Neural cell (in vitro differentiated cells): Measurements from ENCODE around the gene PMEPA1. TPM values are rescaled to one million over a fixed set of nuclear protein-coding genes. Genes with fewer than 3 reads are reported as not detected.

ENCODE experiments used
- H2AFZ ChIP-seq: fragments of 200-600, 300-800 bp; sonication (generic), shearing (Covaris generic); 2 replicates; pipeline ENCODE4 v1.6.0; 2014; ENCODE audit warnings: low read depth, mild to moderate bottlenecking, antibody characterized with exemption, low read length, moderate library complexity
- H3F3A ChIP-seq: fragments of 200-600 bp; shearing (Covaris generic); 2 replicates; pipeline ENCODE4 v1.6.1; 2016; ENCODE audit warnings: mild to moderate bottlenecking, moderate library complexity, mixed read lengths, antibody characterized with exemption, low read length; ENCODE audit not compliant: insufficient read depth, poor library complexity, severe bottlenecking
- H3K27ac ChIP-seq: fragments of 200-600, 300-800 bp; sonication (generic), shearing (Covaris generic); 2 replicates; pipeline ENCODE4 v1.5.1; 2014; ENCODE audit warnings: mild to moderate bottlenecking, low read length, moderate library complexity
- H3K27me3 ChIP-seq: fragments of 300-800, 200-600 bp; sonication (generic), shearing (Covaris generic); 2 replicates; pipeline ENCODE4 v1.6.0; 2014; ENCODE audit warnings: mild to moderate bottlenecking, low read depth, low read length, moderate library complexity; ENCODE audit not compliant: insufficient read depth
- H3K36me3 ChIP-seq: fragments of 300-800, 200-600 bp; sonication (generic), shearing (Covaris generic); 2 replicates; pipeline ENCODE4 v1.5.1; 2014; ENCODE audit warnings: mild to moderate bottlenecking, antibody characterized with exemption, low read length, moderate library complexity; ENCODE audit not compliant: insufficient read depth
- H3K4me2 ChIP-seq: fragments of 300-800, 200-600 bp; sonication (generic), shearing (Covaris generic); 2 replicates; pipeline ENCODE4 v1.6.0; 2014; ENCODE audit warnings: mild to moderate bottlenecking, low read length
- H3K4me3 ChIP-seq: fragments of 300-800, 200-600 bp; sonication (generic), shearing (Covaris generic); 2 replicates; pipeline ENCODE4 v1.5.1; 2014; ENCODE audit warnings: mild to moderate bottlenecking, low read length, moderate library complexity
- H3K79me2 ChIP-seq: fragments of 200-600 bp; shearing (Covaris generic); replicated peaks from 2 replicates; pipeline ENCODE4 v1.6.0; 2014; ENCODE audit warnings: mild to moderate bottlenecking, low read length, moderate library complexity; ENCODE audit not compliant: insufficient read depth
- H3K9ac ChIP-seq: fragments of 300-800, 200-600 bp; sonication (generic), shearing (Covaris generic); 2 replicates; pipeline ENCODE4 v1.6.1; 2016; ENCODE audit warnings: mild to moderate bottlenecking, low read length, mixed read lengths
- H3K9me2 ChIP-seq: fragments of 200-600 bp; shearing (Covaris generic); 2 replicates; pipeline ENCODE4 v1.6.1; 2016; ENCODE audit warnings: mild to moderate bottlenecking, low read length, mixed read lengths; ENCODE audit not compliant: insufficient read depth
- H3K9me3 ChIP-seq: fragments of 200-600, 300-800 bp; sonication (generic), shearing (Covaris generic); 2 replicates; pipeline ENCODE4 v1.6.1; 2016; ENCODE audit warnings: mild to moderate bottlenecking, mixed run types, low read length, moderate library complexity, mixed read lengths
- H4K20me1 ChIP-seq: fragments of 200-600 bp; shearing (Covaris generic); 2 replicates; pipeline ENCODE4 v1.6.1; 2016; ENCODE audit warnings: mild to moderate bottlenecking, mixed run types; ENCODE audit not compliant: insufficient read depth
- EP300 ChIP-seq: fragments of 450-650 bp; conservative IDR thresholded peaks from 2 replicates; pipeline ENCODE4 v1.6.1; 2014; ENCODE audit warnings: antibody characterized with exemption, mild to moderate bottlenecking, moderate library complexity; ENCODE audit not compliant: poor library complexity, severe bottlenecking
- EZH2 ChIP-seq: fragments of 200-600, 300-800 bp; shearing (Covaris generic), sonication (generic); IDR thresholded peaks from 2 replicates; pipeline ENCODE4 v1.6.1; 2014; ENCODE audit warnings: antibody characterized with exemption, low read length, borderline replicate concordance, mild to moderate bottlenecking; ENCODE audit not compliant: insufficient read depth, poor library complexity, severe bottlenecking
- MXI1 ChIP-seq: fragments of 450-650 bp; conservative IDR thresholded peaks from 2 replicates; pipeline ENCODE4 v1.6.1; 2014; ENCODE audit warnings: antibody characterized with exemption, mild to moderate bottlenecking; ENCODE audit not compliant: poor library complexity, severe bottlenecking
- POLR2AphosphoS5 ChIP-seq: IDR thresholded peaks from 2 replicates; pipeline ENCODE4 v1.6.1; 2012
- RAD21 ChIP-seq: fragments of 450-650 bp; conservative IDR thresholded peaks from 2 replicates; pipeline ENCODE4 v1.6.1; 2014; ENCODE audit warnings: antibody characterized with exemption, mild to moderate bottlenecking, moderate library complexity
- SMC3 ChIP-seq: fragments of 450-650 bp; conservative IDR thresholded peaks from 2 replicates; pipeline ENCODE4 v1.6.1; 2014; ENCODE audit warnings: antibody characterized with exemption, mild to moderate bottlenecking, moderate library complexity; ENCODE audit not compliant: poor library complexity
- TAF1 ChIP-seq: IDR thresholded peaks from 2 replicates; pipeline ENCODE4 v1.6.1; 2012; ENCODE audit warnings: low read depth
- polyA plus RNA-seq: library from polyadenylated mRNA; depleted of rRNA; stranded (reverse); fragments of >200 nt; gene quantifications from 2 replicates; pipeline ENCODE4 v1.2.3, GENCODE V29; 2014
- TF ChIP-seq, protein P1 (sequence below): IDR thresholded peaks from 2 replicates; pipeline ENCODE4 v1.6.1; 2012; ENCODE audit warnings: borderline replicate concordance
- TF ChIP-seq, protein P2 (sequence below): fragments of 450-650 bp; IDR thresholded peaks from 2 replicates; pipeline ENCODE4 v1.5.1; 2014; ENCODE audit warnings: antibody characterized with exemption, mild to moderate bottlenecking, moderate library complexity; ENCODE audit not compliant: poor library complexity, severe bottlenecking

The PMEPA1 gene
- polyA plus RNA-seq, 1 donor from 2014 or later = 5.0 TPM

DNA sequence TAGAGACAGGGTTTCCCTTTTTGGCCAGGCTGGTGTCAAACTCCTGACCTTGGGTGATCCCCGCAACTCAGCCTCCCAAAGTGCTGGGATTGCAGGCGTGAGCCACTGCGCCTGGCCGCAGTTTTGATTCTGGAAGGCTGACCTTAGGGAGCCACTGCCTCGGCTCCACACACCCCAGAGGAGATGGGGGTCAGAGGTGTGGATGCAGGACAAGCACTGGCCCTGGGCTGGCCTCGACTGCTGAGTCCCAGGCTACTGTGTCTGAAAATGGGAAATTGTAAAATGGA, 91.1 kb downstream of the PMEPA1 start:
- H3K4me2 ChIP-seq = no peak overlapping the region
- no peak overlapping the region for H3K9ac ChIP-seq
- H3K27ac ChIP-seq = no peak overlapping the region
- no peaks in the 10 kb centered on the region for H3K27me3 ChIP-seq
- H3K9me3 ChIP-seq = no peaks in the 10 kb centered on the region
- no peaks in the 10 kb centered on the region for H3K79me2 ChIP-seq
- no peak overlapping the region for H3K4me3 ChIP-seq
- H3K9me2 ChIP-seq = no peaks in the 10 kb centered on the region
- H2AFZ ChIP-seq = no peak overlapping the region
- TF ChIP-seq MXI1 (no peak), TAF1 (no peak), EZH2 (no peak), SMC3 (no peak), RAD21 (no peak), EP300 (no peak), POLR2AphosphoS5 (no peak)
- TF ChIP-seq, protein P1, sequence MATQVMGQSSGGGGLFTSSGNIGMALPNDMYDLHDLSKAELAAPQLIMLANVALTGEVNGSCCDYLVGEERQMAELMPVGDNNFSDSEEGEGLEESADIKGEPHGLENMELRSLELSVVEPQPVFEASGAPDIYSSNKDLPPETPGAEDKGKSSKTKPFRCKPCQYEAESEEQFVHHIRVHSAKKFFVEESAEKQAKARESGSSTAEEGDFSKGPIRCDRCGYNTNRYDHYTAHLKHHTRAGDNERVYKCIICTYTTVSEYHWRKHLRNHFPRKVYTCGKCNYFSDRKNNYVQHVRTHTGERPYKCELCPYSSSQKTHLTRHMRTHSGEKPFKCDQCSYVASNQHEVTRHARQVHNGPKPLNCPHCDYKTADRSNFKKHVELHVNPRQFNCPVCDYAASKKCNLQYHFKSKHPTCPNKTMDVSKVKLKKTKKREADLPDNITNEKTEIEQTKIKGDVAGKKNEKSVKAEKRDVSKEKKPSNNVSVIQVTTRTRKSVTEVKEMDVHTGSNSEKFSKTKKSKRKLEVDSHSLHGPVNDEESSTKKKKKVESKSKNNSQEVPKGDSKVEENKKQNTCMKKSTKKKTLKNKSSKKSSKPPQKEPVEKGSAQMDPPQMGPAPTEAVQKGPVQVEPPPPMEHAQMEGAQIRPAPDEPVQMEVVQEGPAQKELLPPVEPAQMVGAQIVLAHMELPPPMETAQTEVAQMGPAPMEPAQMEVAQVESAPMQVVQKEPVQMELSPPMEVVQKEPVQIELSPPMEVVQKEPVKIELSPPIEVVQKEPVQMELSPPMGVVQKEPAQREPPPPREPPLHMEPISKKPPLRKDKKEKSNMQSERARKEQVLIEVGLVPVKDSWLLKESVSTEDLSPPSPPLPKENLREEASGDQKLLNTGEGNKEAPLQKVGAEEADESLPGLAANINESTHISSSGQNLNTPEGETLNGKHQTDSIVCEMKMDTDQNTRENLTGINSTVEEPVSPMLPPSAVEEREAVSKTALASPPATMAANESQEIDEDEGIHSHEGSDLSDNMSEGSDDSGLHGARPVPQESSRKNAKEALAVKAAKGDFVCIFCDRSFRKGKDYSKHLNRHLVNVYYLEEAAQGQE = no peak
- TF ChIP-seq, protein P2, sequence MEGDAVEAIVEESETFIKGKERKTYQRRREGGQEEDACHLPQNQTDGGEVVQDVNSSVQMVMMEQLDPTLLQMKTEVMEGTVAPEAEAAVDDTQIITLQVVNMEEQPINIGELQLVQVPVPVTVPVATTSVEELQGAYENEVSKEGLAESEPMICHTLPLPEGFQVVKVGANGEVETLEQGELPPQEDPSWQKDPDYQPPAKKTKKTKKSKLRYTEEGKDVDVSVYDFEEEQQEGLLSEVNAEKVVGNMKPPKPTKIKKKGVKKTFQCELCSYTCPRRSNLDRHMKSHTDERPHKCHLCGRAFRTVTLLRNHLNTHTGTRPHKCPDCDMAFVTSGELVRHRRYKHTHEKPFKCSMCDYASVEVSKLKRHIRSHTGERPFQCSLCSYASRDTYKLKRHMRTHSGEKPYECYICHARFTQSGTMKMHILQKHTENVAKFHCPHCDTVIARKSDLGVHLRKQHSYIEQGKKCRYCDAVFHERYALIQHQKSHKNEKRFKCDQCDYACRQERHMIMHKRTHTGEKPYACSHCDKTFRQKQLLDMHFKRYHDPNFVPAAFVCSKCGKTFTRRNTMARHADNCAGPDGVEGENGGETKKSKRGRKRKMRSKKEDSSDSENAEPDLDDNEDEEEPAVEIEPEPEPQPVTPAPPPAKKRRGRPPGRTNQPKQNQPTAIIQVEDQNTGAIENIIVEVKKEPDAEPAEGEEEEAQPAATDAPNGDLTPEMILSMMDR = no peak
- H4K20me1 ChIP-seq = no peaks in the 10 kb centered on the region
- no peaks in the 10 kb centered on the region for H3K36me3 ChIP-seq
- H3F3A ChIP-seq = no peaks in the 10 kb centered on the region

DNA sequence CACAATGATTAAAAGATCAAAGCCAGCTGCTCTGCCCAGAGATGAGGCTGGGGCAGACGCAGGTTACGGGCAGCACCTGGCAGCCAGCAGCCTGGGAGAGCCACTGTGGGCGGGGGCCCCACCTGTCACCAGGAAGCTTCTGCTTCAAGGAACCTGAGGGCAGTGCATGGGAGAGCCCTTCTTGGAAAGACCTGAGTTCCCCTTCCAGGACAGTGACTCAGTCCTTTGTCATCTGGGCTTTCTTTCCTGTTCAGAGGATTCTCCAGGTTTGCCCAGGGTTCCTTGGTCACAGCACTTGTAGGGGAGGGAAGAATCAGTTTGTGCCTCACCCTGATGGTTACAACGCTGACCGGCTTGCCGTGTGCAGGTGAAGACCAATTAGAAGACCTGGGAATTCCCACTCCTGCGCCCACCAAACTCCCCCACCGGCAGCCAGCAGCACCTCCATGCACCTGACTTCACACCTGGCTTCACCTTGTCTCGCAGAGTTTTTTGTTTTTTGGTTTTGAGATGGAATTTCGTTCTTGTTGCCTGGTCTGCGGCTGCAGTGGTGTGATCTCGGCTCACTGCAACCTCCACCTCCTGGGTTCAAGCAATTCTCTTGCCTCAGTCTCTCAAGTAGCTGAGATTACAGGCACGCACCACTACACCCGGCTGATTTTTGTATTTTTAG, 91.6 kb downstream of the PMEPA1 start:
- no peaks in the 10 kb centered on the region for H3K9me2 ChIP-seq
- no peak overlapping the region for H3K4me2 ChIP-seq
- H3K27me3 ChIP-seq = no peaks in the 10 kb centered on the region
- no peaks in the 10 kb centered on the region for H3F3A ChIP-seq
- no peaks in the 10 kb centered on the region for H3K79me2 ChIP-seq
- H4K20me1 ChIP-seq = no peaks in the 10 kb centered on the region
- no peak overlapping the region for H3K4me3 ChIP-seq
- no peak overlapping the region for H2AFZ ChIP-seq
- H3K27ac ChIP-seq = no peak overlapping the region
- H3K9ac ChIP-seq = no peak overlapping the region
- no peaks in the 10 kb centered on the region for H3K36me3 ChIP-seq
- no peaks in the 10 kb centered on the region for H3K9me3 ChIP-seq
- no peak for TF ChIP-seq RAD21
- no peak for TF ChIP-seq TAF1
- TF ChIP-seq, protein P1 = no peak
- no peak for TF ChIP-seq SMC3
- TF ChIP-seq POLR2AphosphoS5 = no peak
- TF ChIP-seq, protein P2 = no peak
- TF ChIP-seq EZH2 = no peak
- no peak for TF ChIP-seq MXI1
- TF ChIP-seq EP300 = no peak
